ENCODE results near the gene AXL.

GRCh38 chr19:41261474-41262190, 42.6 kb downstream of the AXL start:
- TF ChIP-seq POLR2A (IDR thresholded peaks at IDR 0.05) (no peak), CTCF (IDR thresholded peaks at IDR 0.05) (no peak), EP300 (IDR thresholded peaks at IDR 0.05) (no peak)
